ENCODE data around the gene HNRNPA2B1.
"Not testable (repeated sequence)": the region's sequence is repeated elsewhere in the genome, so short reads cannot be mapped to it uniquely, and the experiment has no call there.

The HNRNPA2B1 gene

DNA sequence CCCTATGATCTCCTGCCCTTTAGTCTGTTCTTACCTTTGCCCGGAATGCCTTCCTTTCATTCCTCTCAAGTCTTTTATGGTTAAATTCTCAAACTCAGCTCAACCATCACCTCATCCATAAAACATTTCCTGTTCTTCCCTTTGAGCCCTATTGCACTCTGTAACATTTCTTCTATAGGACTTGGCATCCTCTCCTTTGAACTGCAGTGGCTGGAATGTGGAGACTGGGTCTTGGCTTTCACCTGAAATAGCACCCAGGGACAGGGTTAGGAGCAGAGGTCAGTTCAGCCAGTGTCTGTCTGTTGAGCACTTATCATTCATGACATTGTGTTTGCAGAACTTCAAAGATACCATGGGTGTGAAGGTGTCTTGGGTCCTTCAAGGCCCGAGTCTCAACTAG is 41.3 kb downstream of the HNRNPA2B1 start:
- peaks cover 51% of the 10 kb centered on the region for H3K4me1 ChIP-seq (ENCODE audit: control insufficient read depth, insufficient read depth, low read length)

DNA sequence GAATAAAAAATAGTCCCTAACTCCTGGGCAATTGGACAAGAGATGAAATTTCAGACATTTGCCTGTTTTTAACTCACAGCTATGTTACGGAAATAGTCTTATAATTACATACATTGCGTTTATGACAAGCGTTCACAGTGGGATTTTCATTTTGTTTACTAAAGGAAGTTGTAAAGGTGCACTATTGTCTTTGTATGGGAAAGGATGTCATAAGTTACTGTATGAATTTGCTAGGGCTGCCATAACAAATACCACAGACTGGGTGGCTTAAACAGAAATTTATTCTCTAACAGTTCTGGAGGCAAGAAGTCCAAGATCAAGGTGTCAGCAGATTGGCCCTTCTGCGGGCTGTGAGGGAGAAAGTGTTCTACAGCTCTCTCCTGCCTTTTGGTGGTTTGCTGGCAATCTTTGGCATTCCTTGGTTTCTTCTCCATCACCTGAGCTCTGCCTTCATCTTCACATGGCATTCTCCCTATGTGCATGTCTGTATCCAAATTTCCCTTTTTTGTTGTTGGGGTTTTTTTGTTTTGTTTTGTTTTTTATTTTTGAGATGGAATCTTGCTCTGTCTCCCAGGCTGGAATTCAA is 42.9 kb downstream of the HNRNPA2B1 start:
- Histone ChIP-seq H3K4me3 (ENCODE audit: low read depth, low read length) (no peak overlapping the region), H3K27ac (ENCODE audit: low read depth, low read length) (no peak overlapping the region), H3K36me3 (ENCODE audit: control insufficient read depth, insufficient read depth, low read length) (peaks cover 7% of the 10 kb centered on the region; the same call in 1 of the 2 replicates), H3K9ac (ENCODE audit: low read length) (no peak overlapping the region), H3K4me1 (ENCODE audit: control insufficient read depth, insufficient read depth, low read length) (peaks cover 53% of the 10 kb centered on the region), H3K27me3 (ENCODE audit: control insufficient read depth, insufficient read depth, low read length) (peaks cover 16% of the 10 kb centered on the region; the same call in 1 of the 2 replicates), H3K9me3 (ENCODE audit: control insufficient read depth, insufficient read depth, low read depth, low read length) (no peaks in the 10 kb centered on the region)

More for the DNA sequence above, 41.3 kb downstream of the HNRNPA2B1 start:
- H3K36me3 ChIP-seq (ENCODE audit: control insufficient read depth, insufficient read depth, low read length), result peaks cover 6% of the 10 kb centered on the region; the same call in 1 of the 2 replicates
- no peak overlapping the region for H3K27ac ChIP-seq (ENCODE audit: low read depth, low read length)
- no peak overlapping the region for H3K4me3 ChIP-seq (ENCODE audit: low read depth, low read length)
- peaks cover 2% of the 10 kb centered on the region; the same call in 1 of the 2 replicates for H3K27me3 ChIP-seq (ENCODE audit: control insufficient read depth, insufficient read depth, low read length)
- H3K9ac ChIP-seq (ENCODE audit: low read length), result no peak overlapping the region
- no peaks in the 10 kb centered on the region for H3K9me3 ChIP-seq (ENCODE audit: control insufficient read depth, insufficient read depth, low read depth, low read length)

GRCh38 chr7:26156451-26157420 is 43.8 kb downstream of the HNRNPA2B1 start:
- Histone ChIP-seq H3K27ac (ENCODE audit: low read depth, low read length) (no peak overlapping the region), H3K9me3 (ENCODE audit: control insufficient read depth, insufficient read depth, low read depth, low read length) (no peaks in the 10 kb centered on the region), H3K4me3 (ENCODE audit: low read depth, low read length) (no peak overlapping the region), H3K36me3 (ENCODE audit: control insufficient read depth, insufficient read depth, low read length) (peaks cover 7% of the 10 kb centered on the region; the same call in 1 of the 2 replicates), H3K4me1 (ENCODE audit: control insufficient read depth, insufficient read depth, low read length) (peaks cover 54% of the 10 kb centered on the region), H3K9ac (ENCODE audit: low read length) (no peak overlapping the region), H3K27me3 (ENCODE audit: control insufficient read depth, insufficient read depth, low read length) (peaks cover 16% of the 10 kb centered on the region; the same call in 1 of the 2 replicates)

DNA sequence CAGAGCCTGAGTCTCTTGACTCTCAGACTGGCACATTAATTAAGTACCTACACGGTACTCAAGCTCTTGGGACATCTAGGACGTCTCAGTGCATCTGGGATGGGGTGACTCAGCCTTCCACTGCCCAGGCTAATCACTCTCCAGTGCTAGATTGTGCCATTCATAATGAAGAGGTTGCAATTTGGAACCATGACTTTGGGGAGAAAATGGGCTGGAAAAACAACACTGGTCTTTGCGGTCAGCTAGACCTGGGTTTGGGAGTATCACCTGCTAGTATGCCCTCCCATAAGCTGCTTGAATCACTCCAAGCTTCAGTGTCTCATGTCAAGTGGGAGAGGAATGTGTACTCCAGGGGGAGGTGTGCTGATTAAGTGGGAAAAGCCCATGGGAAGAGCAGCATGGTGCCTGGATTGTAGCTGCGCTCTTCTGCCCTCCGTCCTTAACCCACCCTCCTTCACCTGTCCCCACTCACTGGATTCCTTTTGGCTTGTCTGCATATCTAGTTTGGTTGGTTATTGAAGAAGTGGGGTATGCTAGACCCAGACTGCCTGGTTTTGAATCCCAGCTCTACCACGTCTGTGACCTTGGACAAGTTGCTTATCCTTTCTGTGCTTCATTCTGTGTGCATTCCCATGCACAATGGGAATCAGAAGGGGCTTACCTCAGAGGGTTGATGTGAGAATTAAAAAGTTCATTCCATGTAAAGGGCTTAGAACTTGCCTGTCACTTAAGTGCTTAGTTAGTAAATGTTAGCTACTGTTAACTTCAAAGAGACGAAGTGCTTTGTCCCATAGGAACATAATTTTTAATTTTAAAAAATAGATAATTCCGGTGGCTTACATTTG is 44.8 kb downstream of the HNRNPA2B1 start:
- peak overlapping the region; percentile 24; the same call in 1 of the 2 replicates for H3K27ac ChIP-seq (ENCODE audit: low read depth, low read length)
- peaks cover 7% of the 10 kb centered on the region; the same call in 1 of the 2 replicates for H3K36me3 ChIP-seq (ENCODE audit: control insufficient read depth, insufficient read depth, low read length)
- no peaks in the 10 kb centered on the region for H3K9me3 ChIP-seq (ENCODE audit: control insufficient read depth, insufficient read depth, low read depth, low read length)
- peak overlapping the region; percentile 3 for H3K4me3 ChIP-seq (ENCODE audit: low read depth, low read length)
- H3K27me3 ChIP-seq (ENCODE audit: control insufficient read depth, insufficient read depth, low read length), result peaks cover 16% of the 10 kb centered on the region; the same call in 1 of the 2 replicates
- peaks cover 56% of the 10 kb centered on the region for H3K4me1 ChIP-seq (ENCODE audit: control insufficient read depth, insufficient read depth, low read length)
- no peak overlapping the region for H3K9ac ChIP-seq (ENCODE audit: low read length)

DNA sequence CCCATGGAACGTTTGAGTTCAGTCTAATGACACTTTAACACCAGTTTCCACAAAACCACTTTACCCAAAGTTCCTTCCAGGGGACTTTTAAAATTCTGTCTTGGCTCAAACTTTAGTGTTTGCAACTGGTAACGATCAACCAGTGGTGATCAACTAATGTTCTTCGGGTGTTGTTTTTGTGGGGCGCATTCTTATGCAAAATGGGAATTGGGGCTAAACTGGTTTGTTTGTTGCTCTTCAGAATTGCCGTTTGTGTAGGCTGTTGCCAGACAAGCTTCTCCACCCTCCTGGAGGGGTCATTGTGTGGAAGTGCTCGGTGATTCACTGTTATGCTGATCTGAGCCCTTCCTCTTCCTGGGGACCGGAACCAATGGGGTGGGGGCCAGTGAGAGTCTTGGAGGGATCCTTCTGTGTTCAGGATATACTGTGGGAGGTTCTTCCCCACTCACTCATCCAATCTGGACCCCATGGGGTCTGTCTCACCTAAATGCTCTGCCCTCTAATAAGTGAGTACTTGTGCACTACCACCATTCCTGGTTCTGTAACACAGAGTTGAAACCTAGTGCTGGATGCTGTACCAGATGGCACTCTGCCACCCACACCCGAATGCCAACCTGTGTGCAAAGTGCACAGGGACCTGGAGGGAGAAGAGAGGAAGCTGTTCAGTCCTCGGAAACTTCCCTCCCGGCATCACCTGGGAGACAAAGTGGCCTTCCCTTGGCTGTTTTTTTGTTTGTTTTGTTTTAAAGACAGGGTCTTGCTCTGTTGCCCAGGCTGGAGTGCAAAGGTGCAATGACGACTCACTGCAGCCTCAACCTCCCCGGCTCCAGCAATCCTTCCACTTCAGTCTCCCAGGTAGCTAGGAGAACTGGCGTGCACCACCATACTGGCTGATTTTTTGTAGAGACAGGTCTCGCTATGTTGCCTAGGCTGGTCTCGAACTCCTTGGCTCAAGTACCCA is 46.4 kb downstream of the HNRNPA2B1 start:
- Histone ChIP-seq H3K36me3 (ENCODE audit: control insufficient read depth, insufficient read depth, low read length) (peaks cover 7% of the 10 kb centered on the region; the same call in 1 of the 2 replicates), H3K9me3 (ENCODE audit: control insufficient read depth, insufficient read depth, low read depth, low read length) (no peaks in the 10 kb centered on the region), H3K27ac (ENCODE audit: low read depth, low read length) (peak overlapping the region; percentile 86), H3K4me1 (ENCODE audit: control insufficient read depth, insufficient read depth, low read length) (peaks cover 42% of the 10 kb centered on the region), H3K4me3 (ENCODE audit: low read depth, low read length) (peak overlapping the region; percentile 89), H3K27me3 (ENCODE audit: control insufficient read depth, insufficient read depth, low read length) (peaks cover 16% of the 10 kb centered on the region; the same call in 1 of the 2 replicates), H3K9ac (ENCODE audit: low read length) (peak overlapping the region; percentile 92)

DNA sequence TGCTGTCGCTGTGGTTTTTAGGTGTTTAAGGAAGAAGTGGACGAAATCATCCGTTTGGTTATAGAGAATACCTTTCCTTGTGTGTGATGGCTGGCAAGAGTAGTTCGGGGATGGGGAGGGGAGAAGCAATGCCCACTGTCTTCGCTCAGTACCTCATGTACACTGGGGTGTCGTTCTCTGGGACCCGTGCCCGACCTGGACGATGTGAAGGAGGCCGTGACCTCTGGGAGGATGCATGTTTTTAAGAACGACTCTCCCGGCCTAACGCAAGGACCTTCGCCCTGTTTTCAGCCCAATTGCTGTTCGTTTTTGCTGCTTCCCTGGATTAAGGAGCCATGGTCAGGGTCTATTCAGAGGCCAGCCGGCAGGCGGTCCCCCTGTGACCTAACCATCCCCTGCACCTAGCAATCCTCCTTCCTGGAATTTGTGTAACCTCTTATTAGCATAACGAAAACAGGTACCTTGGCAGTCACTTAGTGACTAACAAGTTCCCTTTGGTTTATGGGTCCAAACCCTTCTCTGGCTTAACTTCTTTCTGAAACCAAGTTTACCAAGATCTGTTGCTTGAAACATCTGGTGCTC is 47.2 kb downstream of the HNRNPA2B1 start:
- H3K4me1 ChIP-seq (ENCODE audit: control insufficient read depth, insufficient read depth, low read length), result peaks cover 34% of the 10 kb centered on the region
- H3K9ac ChIP-seq (ENCODE audit: low read length), result peak overlapping the region; percentile 92
- peak overlapping the region; percentile 89 for H3K4me3 ChIP-seq (ENCODE audit: low read depth, low read length)
- peaks cover 7% of the 10 kb centered on the region; the same call in 1 of the 2 replicates for H3K36me3 ChIP-seq (ENCODE audit: control insufficient read depth, insufficient read depth, low read length)
- no peaks in the 10 kb centered on the region for H3K9me3 ChIP-seq (ENCODE audit: control insufficient read depth, insufficient read depth, low read depth, low read length)
- H3K27ac ChIP-seq (ENCODE audit: low read depth, low read length), result peak overlapping the region; percentile 86
- peaks cover 16% of the 10 kb centered on the region; the same call in 1 of the 2 replicates for H3K27me3 ChIP-seq (ENCODE audit: control insufficient read depth, insufficient read depth, low read length)

DNA sequence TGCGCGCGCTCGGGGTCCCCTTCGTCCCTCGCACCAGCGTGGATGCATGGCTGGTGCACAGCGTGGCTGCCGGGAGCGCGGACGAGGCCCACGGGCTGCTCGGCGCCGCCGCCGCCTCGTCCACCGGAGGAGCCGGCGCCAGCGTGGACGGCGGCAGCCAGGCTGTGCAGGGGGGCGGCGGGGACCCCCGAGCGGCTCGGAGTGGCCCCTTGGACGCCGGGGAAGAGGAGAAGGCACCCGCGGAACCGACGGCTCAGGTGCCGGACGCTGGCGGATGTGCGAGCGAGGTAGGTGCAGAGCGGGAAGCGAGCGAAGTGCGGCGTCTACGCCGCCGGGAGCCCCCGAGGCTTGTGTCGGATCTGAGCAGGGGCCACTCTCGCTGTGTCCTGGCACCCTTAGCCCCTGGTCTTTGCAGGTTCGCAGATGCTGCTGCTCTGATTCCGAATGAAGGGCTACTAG is 47.7 kb downstream of the HNRNPA2B1 start:
- peaks cover 31% of the 10 kb centered on the region for H3K4me1 ChIP-seq (ENCODE audit: control insufficient read depth, insufficient read depth, low read length)
- H3K4me3 ChIP-seq (ENCODE audit: low read depth, low read length), result peak overlapping the region; percentile 89
- peak overlapping the region; percentile 86 for H3K27ac ChIP-seq (ENCODE audit: low read depth, low read length)
- H3K36me3 ChIP-seq (ENCODE audit: control insufficient read depth, insufficient read depth, low read length); H3K9me3 ChIP-seq (ENCODE audit: control insufficient read depth, insufficient read depth, low read depth, low read length): not testable (repeated sequence)
- peak overlapping the region; percentile 92 for H3K9ac ChIP-seq (ENCODE audit: low read length)
- peaks cover 16% of the 10 kb centered on the region; the same call in 1 of the 2 replicates for H3K27me3 ChIP-seq (ENCODE audit: control insufficient read depth, insufficient read depth, low read length)

GRCh38 chr7:26151953-26152781 is 48.4 kb downstream of the HNRNPA2B1 start, which contains the start of gene NFE2L3:
Gene NFE2L3 (plus strand): TSS chr7:26152198. CDS start chr7:26152499, 301 bp downstream.
- peaks cover 31% of the 10 kb centered on the region for H3K4me1 ChIP-seq (ENCODE audit: control insufficient read depth, insufficient read depth, low read length)
- H3K4me3 ChIP-seq (ENCODE audit: low read depth, low read length), result peak within 1 kb of the TSS; percentile 89
- H3K27ac ChIP-seq (ENCODE audit: low read depth, low read length), result peak within 1 kb of the TSS; percentile 86
- H3K9me3 ChIP-seq (ENCODE audit: control insufficient read depth, insufficient read depth, low read depth, low read length), result peaks cover 3% of the 10 kb centered on the region
- H3K36me3 ChIP-seq (ENCODE audit: control insufficient read depth, insufficient read depth, low read length), result peaks cover 7% of the 10 kb centered on the region; the same call in 1 of the 2 replicates
- H3K9ac ChIP-seq (ENCODE audit: low read length), result peak within 1 kb of the TSS; percentile 92
- H3K27me3 ChIP-seq (ENCODE audit: control insufficient read depth, insufficient read depth, low read length), result peaks cover 16% of the 10 kb centered on the region; the same call in 1 of the 2 replicates

DNA sequence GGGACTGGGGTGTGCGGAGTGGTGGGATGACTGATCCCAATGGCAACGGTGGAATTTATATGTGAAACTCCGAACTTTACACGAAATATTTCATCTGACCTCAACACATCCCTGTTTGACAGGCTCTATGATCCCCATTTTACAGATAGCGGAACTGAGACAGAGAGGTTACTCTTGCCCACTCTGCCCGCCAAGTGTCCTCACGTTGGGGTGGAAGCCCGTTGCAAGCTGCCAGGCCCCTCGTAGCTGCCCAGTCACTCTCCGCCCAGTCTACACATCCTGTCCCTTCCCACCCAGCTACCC is 48.9 kb downstream of the HNRNPA2B1 start:
- Histone ChIP-seq H3K9me3 (ENCODE audit: control insufficient read depth, insufficient read depth, low read depth, low read length) (peaks cover 7% of the 10 kb centered on the region), H3K27ac (ENCODE audit: low read depth, low read length) (no peak overlapping the region), H3K4me3 (ENCODE audit: low read depth, low read length) (peak overlapping the region; percentile 89), H3K4me1 (ENCODE audit: control insufficient read depth, insufficient read depth, low read length) (peaks cover 31% of the 10 kb centered on the region), H3K9ac (ENCODE audit: low read length) (no peak overlapping the region), H3K36me3 (ENCODE audit: control insufficient read depth, insufficient read depth, low read length) (peaks cover 7% of the 10 kb centered on the region; the same call in 1 of the 2 replicates), H3K27me3 (ENCODE audit: control insufficient read depth, insufficient read depth, low read length) (peaks cover 16% of the 10 kb centered on the region; the same call in 1 of the 2 replicates)
